ENCODE data around the gene SELENOM.

GRCh38 chr22:31148953-31149627, 41.7 kb upstream of the SELENOM start:
- TF ChIP-seq CTCF (IDR thresholded peaks at IDR 0.05) (peak; percentile 66), EZH2 (IDR thresholded peaks at IDR 0.05; ENCODE audit: borderline replicate concordance, insufficient read depth, low read depth, low read length, poor library complexity, severe bottlenecking) (no peak)
